Astrocyte (in vitro differentiated cells and primary cell): Measurements from ENCODE around the gene JAM2.

Experiments
- CTCF ChIP-seq: IDR thresholded peaks from 2 replicates; pipeline ENCODE4 v1.5.1; 2011; ENCODE audit warnings: low read depth, mild to moderate bottlenecking, inconsistent platforms, low read length, moderate library complexity; ENCODE audit not compliant: insufficient read depth
- EZH2 ChIP-seq: IDR thresholded peaks from 2 replicates; pipeline ENCODE4 v1.6.1; 2012; ENCODE audit warnings: mild to moderate bottlenecking, low read length, inconsistent platforms; ENCODE audit not compliant: insufficient read depth

GRCh38 chr21:25640943-25641292 lies 1.9 kb downstream of the JAM2 start:
- TF ChIP-seq CTCF (no peak), EZH2 (no peak)
